Measurements from ENCODE around the gene MAGI2.

The MAGI2 gene

DNA sequence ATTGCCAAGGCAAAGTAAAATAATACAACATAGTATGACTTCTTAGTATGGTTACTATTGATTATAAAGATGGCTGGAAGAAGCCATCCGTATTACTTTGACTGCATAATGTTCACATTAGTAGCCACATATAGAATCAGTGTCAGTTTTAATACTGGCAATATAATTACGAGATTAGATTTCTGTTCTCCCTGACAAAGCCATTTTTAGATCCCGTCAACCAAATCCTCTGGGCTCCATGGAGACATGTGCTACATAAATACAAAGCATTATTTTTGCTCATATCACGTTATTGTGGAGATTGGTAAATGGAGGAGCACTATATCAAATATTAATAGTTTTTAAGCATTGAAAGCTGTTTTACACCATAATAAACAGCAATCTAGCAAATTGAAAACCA is 124.0 kb downstream of the MAGI2 start:
- H3K9me3 Mint-ChIP-seq = no peaks in the 10 kb centered on the region
- H3K4me1 Mint-ChIP-seq = no peaks in the 10 kb centered on the region

DNA sequence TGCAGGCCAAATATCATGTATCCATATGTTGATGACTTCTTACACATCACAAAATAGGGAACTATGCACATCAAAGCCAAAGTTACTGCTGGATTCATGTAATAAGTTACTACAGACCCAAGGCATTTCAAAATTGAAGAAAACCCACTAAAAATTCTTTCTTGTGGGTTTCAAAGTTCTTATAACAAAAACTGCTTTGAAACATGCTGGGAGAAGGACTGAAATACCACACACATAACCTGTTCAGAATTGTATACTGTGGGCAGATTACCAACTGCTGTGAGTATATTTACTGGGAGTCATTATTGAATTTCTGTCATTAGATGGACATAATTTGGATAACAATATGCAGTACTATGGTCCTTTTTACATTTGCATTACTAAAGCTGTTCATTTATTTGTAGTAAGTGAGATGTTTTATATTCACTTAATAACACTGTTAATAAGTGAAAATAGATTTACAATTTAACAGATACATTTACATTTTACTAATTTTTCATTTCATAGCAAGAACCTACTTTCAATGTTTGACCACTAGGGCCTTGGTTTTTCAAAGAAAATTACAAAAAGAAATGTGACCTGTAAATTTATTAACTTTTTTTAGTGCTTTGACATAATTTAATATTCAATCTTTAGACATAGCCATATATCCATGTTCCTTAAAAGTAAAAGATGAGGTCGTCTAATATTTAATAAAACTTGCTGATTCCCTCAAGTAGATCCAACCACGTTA is 132.6 kb downstream of the MAGI2 start:
- no peaks in the 10 kb centered on the region for H3K27me3 Mint-ChIP-seq
- H3K36me3 Mint-ChIP-seq = no peaks in the 10 kb centered on the region
- no peaks in the 10 kb centered on the region for H3K9me3 Mint-ChIP-seq
- ATAC-seq (replicated peaks) = no peak
- no peak overlapping the region for H3K27ac Mint-ChIP-seq
- H3K4me3 Mint-ChIP-seq = no peak overlapping the region
- H3K4me1 Mint-ChIP-seq = no peaks in the 10 kb centered on the region
- DNase-seq = no peak

More for the DNA sequence above, 124.0 kb downstream of the MAGI2 start:
- DNase-seq (no peak), ATAC-seq (replicated peaks) (no peak)
- no peaks in the 10 kb centered on the region for H3K27me3 Mint-ChIP-seq
- no peaks in the 10 kb centered on the region for H3K36me3 Mint-ChIP-seq
- H3K4me3 Mint-ChIP-seq = no peak overlapping the region
- no peak overlapping the region for H3K27ac Mint-ChIP-seq

DNA sequence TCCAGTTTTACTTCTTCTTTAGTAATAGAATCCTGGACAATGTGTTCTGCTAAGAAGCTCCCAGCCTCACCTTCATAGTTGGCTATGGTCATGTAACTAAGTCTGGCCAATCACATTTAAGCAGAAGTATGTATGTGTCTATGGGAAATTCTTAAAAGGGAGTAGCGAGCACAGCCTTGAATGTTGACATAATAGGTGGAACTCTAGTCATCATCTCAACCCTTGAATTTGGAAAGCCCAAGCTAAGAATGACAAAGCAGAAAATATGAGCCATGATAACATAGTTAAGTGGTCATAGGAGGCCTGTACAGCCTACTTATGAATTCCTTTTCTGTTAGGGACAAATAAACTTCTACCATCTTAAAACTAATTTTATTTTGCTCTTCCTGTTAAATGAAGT is 134.1 kb downstream of the MAGI2 start:
- no peaks in the 10 kb centered on the region for H3K9me3 Mint-ChIP-seq
- H3K27me3 Mint-ChIP-seq = no peaks in the 10 kb centered on the region
- ATAC-seq (replicated peaks) (no peak), DNase-seq (no peak)
- H3K27ac Mint-ChIP-seq = no peak overlapping the region
- no peak overlapping the region for H3K4me3 Mint-ChIP-seq
- H3K36me3 Mint-ChIP-seq = no peaks in the 10 kb centered on the region
- H3K4me1 Mint-ChIP-seq = no peaks in the 10 kb centered on the region

DNA sequence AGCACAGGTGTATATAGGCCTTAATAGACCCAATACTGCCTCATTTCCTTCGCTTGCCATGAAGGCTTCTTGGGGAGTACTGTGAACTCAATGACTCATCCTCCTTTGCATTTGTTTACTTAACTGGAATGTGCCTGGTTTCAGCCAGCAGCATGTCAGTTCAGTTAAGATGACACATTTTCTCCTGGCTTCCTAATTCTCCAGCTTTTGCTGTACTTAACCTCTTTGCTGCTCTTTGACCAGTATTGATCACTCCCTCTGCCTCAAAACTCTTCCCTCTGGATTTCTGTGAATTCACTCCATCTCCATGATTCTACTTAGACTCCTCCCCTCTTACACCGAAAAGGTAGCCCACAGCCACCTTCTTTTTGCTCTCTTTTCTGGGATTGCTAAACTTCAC is 135.7 kb downstream of the MAGI2 start:
- no peak for ATAC-seq (replicated peaks)
- H3K4me3 Mint-ChIP-seq = no peak overlapping the region
- no peaks in the 10 kb centered on the region for H3K36me3 Mint-ChIP-seq
- no peaks in the 10 kb centered on the region for H3K9me3 Mint-ChIP-seq
- H3K27me3 Mint-ChIP-seq = no peaks in the 10 kb centered on the region
- no peak for DNase-seq
- H3K4me1 Mint-ChIP-seq = no peaks in the 10 kb centered on the region
- H3K27ac Mint-ChIP-seq = no peak overlapping the region

DNA sequence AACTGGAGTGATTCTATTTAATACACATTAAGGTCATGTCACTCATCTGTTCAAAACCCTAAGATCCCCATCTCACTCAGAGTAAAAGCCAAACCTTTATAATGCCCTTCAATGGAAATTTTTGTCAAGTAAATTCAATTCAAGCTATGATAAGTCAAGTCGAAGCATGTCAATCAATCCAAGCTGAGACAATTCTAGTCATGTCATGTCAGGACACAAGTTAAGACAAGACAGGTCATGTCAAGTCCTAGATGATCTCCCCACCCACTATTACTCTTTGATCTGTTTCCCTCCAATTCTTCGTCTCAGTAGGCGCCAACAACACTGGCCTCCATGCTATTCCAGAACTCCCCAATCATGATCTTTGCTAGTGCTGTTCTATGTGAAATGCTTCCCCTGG is 141.4 kb downstream of the MAGI2 start:
- ATAC-seq (replicated peaks) = no peak
- H3K27ac Mint-ChIP-seq = no peak overlapping the region
- no peaks in the 10 kb centered on the region for H3K36me3 Mint-ChIP-seq
- DNase-seq = no peak
- no peak overlapping the region for H3K4me3 Mint-ChIP-seq
- no peaks in the 10 kb centered on the region for H3K27me3 Mint-ChIP-seq
- no peaks in the 10 kb centered on the region for H3K4me1 Mint-ChIP-seq
- H3K9me3 Mint-ChIP-seq = no peaks in the 10 kb centered on the region

DNA sequence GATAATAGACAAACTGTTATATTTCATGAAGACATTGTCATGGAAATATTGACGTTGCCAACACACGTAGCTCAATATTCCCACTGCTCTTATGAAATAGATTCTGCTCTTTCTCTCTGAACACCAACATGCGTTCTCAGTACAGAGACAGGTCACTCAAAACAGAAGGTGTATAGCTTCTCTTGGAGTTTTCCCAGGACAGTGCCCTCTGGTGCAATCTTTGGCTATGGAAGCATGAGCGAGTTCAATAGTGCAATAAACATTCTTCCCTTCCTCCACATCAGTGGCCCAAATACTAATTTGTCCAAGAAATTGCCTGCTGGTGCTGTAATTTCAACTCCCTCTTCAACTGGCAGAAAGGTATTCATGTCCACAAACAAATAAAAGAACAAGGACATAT is 145.3 kb downstream of the MAGI2 start:
- no peak for DNase-seq
- H3K9me3 Mint-ChIP-seq = no peaks in the 10 kb centered on the region
- no peak for ATAC-seq (replicated peaks)

DNA sequence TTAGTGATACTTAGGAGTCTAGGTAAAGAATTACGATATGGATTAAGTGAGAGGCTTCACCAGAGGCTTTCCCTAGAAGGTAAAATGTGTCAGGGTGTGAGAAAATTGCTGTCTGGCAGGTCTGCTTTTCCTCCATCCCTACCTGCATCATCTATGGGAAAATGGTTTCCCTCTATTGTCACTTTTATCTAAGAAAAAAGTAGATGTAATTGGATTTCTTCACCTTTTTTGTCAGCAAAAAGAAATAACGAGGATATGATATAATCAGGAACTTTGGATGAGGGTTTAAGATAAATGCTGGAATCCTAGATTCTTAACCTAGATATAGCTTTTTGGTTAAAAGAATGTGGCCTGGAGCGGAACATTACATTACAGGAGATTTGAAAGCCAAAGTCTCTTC is 146.1 kb downstream of the MAGI2 start:
- H3K36me3 Mint-ChIP-seq = no peaks in the 10 kb centered on the region
- H3K27ac Mint-ChIP-seq = no peak overlapping the region
- H3K4me1 Mint-ChIP-seq = no peaks in the 10 kb centered on the region
- no peak for DNase-seq
- no peak for ATAC-seq (replicated peaks)
- no peaks in the 10 kb centered on the region for H3K9me3 Mint-ChIP-seq
- H3K27me3 Mint-ChIP-seq = no peaks in the 10 kb centered on the region
- no peak overlapping the region for H3K4me3 Mint-ChIP-seq

More for the DNA sequence above, 145.3 kb downstream of the MAGI2 start:
- H3K36me3 Mint-ChIP-seq = no peaks in the 10 kb centered on the region
- no peaks in the 10 kb centered on the region for H3K27me3 Mint-ChIP-seq
- H3K27ac Mint-ChIP-seq = no peak overlapping the region
- no peak overlapping the region for H3K4me3 Mint-ChIP-seq
- H3K4me1 Mint-ChIP-seq = no peaks in the 10 kb centered on the region

DNA sequence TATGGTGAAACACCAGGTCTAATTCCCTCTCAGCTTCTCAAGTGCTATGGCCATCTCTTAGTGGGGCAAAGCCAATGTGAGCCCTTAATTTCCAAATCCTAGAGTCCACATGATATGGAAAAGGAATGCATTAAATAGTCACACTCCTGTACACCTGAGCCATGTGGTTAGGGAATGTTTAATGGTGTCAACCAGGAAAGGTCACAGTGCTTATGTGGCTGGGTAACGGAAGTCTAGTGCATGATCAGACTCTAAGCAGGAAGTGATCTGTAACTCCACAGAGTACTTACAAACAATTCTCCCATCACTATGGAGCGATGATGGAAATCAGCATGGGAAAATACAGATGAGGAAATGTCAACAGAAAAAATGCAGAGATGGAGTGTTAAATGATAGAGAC is 148.8 kb downstream of the MAGI2 start:
- no peak for ATAC-seq (replicated peaks)
- no peak for DNase-seq
- H3K4me3 Mint-ChIP-seq = no peak overlapping the region
- H3K36me3 Mint-ChIP-seq = no peaks in the 10 kb centered on the region
- H3K27ac Mint-ChIP-seq = no peak overlapping the region
- H3K4me1 Mint-ChIP-seq = no peaks in the 10 kb centered on the region
- H3K27me3 Mint-ChIP-seq = no peaks in the 10 kb centered on the region
- peaks cover 0 to 2% of the 10 kb centered on the region in 2 donors for H3K9me3 Mint-ChIP-seq

DNA sequence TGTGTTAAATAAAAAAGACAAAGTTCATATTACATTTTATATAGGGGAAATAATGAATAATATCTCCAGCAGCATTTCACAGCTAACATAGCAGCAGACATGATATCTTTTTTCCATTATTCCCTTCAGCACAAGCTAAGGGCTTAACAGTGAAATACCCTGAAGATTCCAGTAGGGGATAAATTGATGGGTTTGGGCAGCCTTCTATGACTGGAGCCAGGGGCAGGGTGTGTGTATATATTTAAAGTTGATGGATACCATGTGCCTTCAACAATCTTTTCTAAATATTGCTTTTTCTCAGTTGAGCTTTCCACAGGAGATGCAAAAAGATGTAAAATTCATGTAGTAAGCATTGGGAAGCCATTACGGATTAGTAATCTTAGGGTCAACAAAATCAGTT is 151.2 kb downstream of the MAGI2 start:
- peaks cover 2 to 3% of the 10 kb centered on the region in 2 donors for H3K9me3 Mint-ChIP-seq
- H3K4me1 Mint-ChIP-seq = no peaks in the 10 kb centered on the region
- H3K27ac Mint-ChIP-seq = no peak overlapping the region
- H3K36me3 Mint-ChIP-seq = no peaks in the 10 kb centered on the region
- ATAC-seq (replicated peaks) = no peak
- no peaks in the 10 kb centered on the region for H3K27me3 Mint-ChIP-seq
- H3K4me3 Mint-ChIP-seq = no peak overlapping the region
- no peak for DNase-seq

DNA sequence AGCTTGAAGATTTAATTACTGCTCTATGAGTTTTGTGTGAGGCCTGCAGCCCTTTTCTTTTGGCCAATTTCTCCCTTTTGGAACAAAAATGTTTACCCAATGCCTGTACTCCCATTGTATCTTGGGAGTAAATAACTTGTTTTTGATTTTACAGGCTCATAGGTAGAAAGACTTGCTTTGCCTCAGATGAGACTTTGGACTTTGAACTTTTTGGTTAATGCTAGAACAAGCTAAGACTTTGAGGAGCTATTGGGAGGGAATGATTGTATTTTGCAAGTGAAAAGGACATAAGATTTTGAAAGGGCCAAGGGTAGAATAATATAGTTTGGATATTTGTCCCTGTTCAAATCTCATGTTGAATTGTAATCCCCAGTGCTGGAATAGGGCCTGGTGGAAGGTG is 152.0 kb downstream of the MAGI2 start:
- Mint-ChIP-seq H3K36me3 (no peaks in the 10 kb centered on the region), H3K4me3 (no peak overlapping the region), H3K9me3 (peaks cover 2 to 3% of the 10 kb centered on the region in 2 donors), H3K27ac (no peak overlapping the region), H3K27me3 (no peaks in the 10 kb centered on the region), H3K4me1 (no peaks in the 10 kb centered on the region)
- DNase-seq (no peak), ATAC-seq (replicated peaks) (no peak)

DNA sequence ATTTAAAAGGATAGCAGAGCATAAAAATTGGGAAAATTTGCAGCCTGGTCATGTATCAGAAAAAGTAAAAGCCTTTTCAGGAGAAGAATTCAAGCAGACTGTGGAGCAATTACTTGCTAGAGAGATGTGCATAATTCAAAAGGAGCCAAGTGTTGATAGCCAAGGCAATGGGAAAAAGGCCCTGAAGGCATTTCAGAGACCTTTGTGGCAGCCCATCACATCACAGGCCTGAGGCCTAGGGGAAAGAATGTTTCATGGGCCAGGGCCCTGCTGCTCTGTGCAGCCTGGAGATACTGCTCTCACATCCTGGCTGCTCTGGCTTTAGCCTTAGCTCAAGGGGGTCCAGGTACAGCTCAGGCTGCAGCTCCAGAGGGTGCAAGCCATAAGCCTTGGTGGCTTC is 152.9 kb downstream of the MAGI2 start:
- no peaks in the 10 kb centered on the region for H3K36me3 Mint-ChIP-seq
- peaks cover 2 to 3% of the 10 kb centered on the region in 2 donors for H3K9me3 Mint-ChIP-seq
- DNase-seq = no peak
- H3K4me1 Mint-ChIP-seq = no peaks in the 10 kb centered on the region
- no peak for ATAC-seq (replicated peaks)
- H3K4me3 Mint-ChIP-seq = no peak overlapping the region
- H3K27ac Mint-ChIP-seq = no peak overlapping the region
- H3K27me3 Mint-ChIP-seq = no peaks in the 10 kb centered on the region

DNA sequence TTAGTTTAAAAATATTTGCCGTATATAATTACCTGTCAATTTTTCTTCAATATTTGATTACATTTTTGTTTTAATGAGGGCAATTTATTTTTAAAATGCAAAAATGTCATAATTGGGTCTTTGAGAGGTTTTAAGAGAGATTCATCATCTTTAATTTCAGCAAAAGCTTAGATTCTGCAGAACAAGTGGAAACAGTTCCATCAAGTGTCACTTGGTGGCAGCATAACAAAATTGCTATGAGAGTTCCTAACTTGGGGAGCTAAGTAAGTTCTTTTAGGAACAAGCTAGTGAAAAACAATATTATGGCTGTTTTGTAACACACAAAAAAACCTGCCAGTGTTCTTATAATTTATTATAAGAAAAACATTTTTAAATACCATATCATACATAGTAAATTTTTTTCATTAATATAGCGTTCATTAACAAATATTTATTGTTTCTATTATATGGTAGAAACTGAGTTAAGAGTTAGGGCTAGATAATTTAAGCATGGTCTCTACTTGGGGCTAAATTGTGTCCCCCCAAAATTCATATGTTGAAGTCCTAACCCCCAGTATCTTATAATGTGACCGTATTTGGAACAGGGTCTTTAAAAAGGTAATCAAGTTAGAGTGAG is 155.2 kb downstream of the MAGI2 start:
- no peak for ATAC-seq (replicated peaks)

DNA sequence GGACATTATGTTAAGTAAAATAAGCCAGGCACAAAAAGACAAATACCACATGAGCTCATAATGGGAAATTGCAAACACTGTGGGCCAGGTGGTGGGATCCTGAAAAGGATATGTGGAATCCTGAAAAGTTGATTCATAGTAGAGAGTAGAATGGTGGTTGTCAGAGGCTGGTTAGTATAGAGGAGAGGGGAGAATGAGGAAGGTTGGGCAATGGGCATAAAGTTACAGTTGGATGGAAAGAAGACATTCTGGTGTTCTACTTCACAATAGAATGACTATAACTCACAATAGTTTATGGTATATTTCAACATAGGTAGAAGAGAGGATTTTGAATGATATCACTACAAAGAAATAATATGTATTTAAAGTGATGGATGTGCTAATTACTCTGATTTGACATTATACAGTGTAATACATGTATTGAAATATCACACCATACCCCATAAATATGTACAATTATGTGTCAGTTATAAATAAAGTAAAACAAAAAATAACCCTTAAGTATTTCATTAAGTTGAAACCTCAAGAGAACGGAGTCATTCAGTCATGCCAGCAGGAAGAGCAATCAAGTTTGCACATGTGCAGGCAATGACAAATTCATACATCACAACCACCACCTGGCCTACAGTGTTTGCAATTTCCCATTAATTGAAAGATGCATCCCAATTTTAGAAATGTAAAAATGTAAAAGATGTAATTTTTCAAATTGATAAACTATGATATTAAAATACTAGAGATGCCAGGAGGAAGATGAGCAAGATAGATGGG is 156.7 kb downstream of the MAGI2 start:
- DNase-seq = no peak
- peaks cover 4 to 5% of the 10 kb centered on the region in 2 donors for H3K27me3 Mint-ChIP-seq
- no peak for ATAC-seq (replicated peaks)
- peaks cover 2 to 3% of the 10 kb centered on the region in 2 donors for H3K9me3 Mint-ChIP-seq
- no peaks in the 10 kb centered on the region for H3K36me3 Mint-ChIP-seq
- H3K4me1 Mint-ChIP-seq = no peaks in the 10 kb centered on the region
- no peak overlapping the region for H3K27ac Mint-ChIP-seq
- no peak overlapping the region for H3K4me3 Mint-ChIP-seq

More for the DNA sequence above, 155.2 kb downstream of the MAGI2 start:
- DNase-seq = no peak
- H3K4me1 Mint-ChIP-seq = no peaks in the 10 kb centered on the region
- no peaks in the 10 kb centered on the region for H3K27me3 Mint-ChIP-seq
- peaks cover 2 to 3% of the 10 kb centered on the region in 2 donors for H3K9me3 Mint-ChIP-seq
- no peak overlapping the region for H3K27ac Mint-ChIP-seq
- H3K4me3 Mint-ChIP-seq = no peak overlapping the region
- no peaks in the 10 kb centered on the region for H3K36me3 Mint-ChIP-seq

DNA sequence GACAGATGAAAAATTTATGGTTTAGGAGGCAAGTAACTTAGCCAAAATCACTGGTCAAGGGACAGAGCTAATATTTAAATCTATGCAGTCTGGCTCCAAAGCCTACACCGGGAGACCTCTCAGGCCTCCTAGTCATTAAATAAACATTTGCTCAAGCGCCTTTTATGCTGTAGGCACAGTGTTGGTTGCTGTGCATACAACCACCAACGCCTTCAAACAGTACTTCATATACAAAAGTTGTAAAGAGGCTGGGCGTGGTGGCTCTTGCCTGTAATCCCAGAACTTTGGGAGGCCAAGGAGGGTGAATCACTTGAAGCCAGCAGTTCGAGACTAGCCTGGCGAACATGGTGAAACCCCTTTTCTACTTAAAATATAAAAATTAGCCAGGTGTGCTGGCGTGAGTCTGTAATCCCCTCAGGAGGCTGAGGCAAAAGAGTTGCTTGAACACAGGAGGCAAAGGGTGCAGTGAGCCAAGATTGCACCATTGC is 159.8 kb downstream of the MAGI2 start:
- H3K27me3 Mint-ChIP-seq = peaks cover 4 to 5% of the 10 kb centered on the region in 2 donors
- no peaks in the 10 kb centered on the region for H3K4me1 Mint-ChIP-seq
- DNase-seq (no peak), ATAC-seq (replicated peaks) (no peak)
- no peaks in the 10 kb centered on the region for H3K9me3 Mint-ChIP-seq
- no peak overlapping the region for H3K27ac Mint-ChIP-seq
- no peaks in the 10 kb centered on the region for H3K36me3 Mint-ChIP-seq
- no peak overlapping the region for H3K4me3 Mint-ChIP-seq

DNA sequence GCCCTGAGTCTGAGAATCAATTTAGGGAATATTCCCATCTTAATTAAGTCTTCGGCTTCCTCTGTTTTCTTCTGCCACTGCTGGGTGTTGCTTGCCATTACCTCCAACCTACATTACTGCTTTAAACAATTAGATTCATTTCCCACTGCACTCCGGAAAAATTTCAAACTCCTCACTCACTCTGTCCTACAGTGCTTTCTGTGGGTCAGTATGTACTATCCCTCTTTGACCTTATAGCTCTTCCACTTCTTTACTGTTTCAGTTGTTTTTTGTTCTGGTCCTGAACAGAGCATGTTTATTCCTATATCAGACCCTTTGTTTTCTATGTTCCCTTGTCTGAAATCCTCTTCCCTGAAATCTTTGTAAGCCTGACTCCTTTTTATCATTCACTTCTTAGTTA is 160.6 kb downstream of the MAGI2 start:
- Mint-ChIP-seq H3K9me3 (no peaks in the 10 kb centered on the region), H3K36me3 (no peaks in the 10 kb centered on the region), H3K4me1 (no peaks in the 10 kb centered on the region), H3K27me3 (peaks cover 4 to 5% of the 10 kb centered on the region in 2 donors), H3K4me3 (no peak overlapping the region), H3K27ac (no peak overlapping the region)
- no peak for DNase-seq
- ATAC-seq (replicated peaks) = no peak
